Measurements from ENCODE around the gene FMN1.

The FMN1 gene

GRCh38 chr15:33200903-33201302 lies 6.4 kb upstream of the FMN1 start:
- DNase-seq, result no peak

DNA sequence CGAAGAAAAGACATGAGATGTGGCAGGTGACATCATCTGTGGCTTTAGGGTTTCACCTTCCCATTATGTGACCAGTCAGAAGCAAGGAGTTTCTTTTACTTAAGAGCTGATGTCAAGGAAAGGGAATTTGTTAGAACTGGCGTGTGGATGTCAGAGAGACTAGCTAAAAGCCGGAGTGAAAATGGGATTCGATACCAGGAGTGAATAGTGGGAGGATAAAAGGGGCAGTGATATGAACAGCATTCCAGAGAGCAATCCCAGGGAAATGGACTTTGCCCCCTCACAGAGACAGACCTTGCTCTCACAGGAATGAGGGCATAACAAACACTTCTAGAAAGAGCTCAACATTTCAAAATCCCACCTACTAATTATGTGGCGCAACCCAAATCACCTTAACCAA lies 5.9 kb upstream of the FMN1 start:
- no peak for DNase-seq

DNA sequence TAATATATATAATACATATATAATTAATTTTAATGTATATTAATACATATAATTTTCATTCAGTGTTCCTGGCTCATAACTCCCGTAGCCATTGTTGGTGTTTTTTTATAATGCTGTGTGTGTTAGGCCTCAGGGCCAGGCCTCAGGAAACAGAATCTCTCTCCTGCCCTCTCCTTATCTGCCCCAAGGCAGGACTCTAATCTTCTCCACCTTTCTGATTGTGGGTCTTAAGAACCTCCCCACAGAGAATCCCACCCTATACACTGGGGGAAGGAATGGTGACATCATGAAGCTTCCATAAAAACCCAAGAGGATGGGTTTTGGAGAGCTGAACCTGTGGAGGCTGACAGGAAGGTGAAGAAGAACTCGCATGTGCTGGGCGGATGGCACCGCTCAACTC lies 4.0 kb upstream of the FMN1 start:
- DNase-seq, result no peak

DNA sequence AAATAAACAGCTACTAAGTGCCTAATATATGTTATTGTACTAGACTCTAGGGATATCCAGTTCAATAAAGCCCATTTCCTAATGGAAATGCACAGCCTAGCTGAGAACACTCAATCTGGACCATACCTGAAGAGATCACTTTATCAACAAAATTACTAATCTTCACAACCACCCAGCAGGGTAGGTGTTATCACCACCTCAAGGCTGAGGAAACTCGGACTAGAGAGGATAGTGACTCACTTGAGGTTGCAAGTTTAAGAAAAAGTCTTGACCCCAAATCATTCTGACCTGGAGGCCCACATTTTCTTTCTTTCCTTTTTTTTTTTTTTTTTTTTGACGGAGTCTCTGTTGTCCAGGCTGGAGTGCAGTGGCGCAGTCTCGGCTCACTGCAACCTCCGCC lies 3.1 kb upstream of the FMN1 start:
- DNase-seq, result no peak

DNA sequence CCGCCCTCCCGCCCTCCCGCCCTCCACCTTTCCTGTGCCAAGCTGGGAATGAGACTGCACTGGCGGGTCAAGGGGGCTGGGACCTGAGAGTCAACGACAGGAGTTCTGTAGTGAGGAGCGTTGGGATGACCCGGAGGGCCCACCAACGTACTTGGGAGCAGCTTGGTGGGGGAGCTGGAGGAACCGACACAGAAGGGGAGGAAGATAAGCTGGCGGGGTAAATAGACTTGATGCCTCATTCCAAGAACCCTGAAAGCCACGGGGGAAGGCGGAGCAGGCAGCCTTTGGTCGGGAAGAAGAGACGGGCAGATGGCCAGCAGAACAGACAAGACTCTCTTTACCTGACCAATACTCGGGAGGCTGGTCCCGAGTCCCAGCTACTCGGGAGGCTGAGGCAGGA lies 277 bp downstream of the FMN1 start:
- no peak for DNase-seq

DNA sequence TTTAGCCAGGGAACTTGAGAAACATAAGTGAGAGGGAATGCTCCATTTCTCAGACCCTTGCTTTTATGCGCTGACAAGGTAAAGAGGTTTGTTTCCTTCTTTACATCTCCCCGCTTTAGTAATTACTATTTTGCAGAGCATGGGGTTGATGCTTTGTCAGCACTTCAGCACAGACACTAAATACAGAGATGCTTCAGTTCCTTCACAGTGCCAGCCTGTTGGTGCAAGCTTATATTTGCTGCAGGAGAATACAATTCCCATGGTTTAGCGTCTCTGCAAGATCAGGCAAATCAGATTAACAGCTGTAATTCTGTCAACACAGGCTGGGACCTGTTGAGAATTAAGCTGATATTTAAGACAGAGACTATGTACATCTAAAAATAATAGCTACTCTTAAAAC lies 2.9 kb downstream of the FMN1 start:
- DNase-seq, result no peak

- DNase-seq, result no peak
Measured at GRCh38 chr15:33190539-33190938, 4.0 kb downstream of the FMN1 start.

GRCh38 chr15:33188641-33189257 lies 5.8 kb downstream of the FMN1 start:
- DNase-seq, result no peak

DNA sequence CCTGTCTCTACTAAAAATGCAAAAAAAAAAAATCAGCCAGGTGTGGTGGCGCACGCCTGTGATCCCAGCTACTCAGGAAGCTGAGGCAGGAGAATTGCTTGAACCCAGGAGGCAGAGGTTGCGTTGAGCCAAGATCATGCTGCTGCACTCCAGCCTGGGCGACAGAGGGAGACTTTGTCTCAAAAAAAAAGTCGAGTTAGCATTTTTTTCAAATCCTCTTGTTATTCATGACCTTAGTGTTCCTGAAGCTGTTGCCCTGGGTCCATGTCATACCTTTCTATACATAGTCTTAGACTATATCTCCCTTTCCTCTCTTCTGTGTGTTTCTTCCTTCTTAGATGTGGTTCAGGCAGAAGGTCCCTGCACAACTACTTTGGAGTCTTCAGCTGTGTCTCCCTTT lies 6.4 kb downstream of the FMN1 start:
- no peak for DNase-seq

DNA sequence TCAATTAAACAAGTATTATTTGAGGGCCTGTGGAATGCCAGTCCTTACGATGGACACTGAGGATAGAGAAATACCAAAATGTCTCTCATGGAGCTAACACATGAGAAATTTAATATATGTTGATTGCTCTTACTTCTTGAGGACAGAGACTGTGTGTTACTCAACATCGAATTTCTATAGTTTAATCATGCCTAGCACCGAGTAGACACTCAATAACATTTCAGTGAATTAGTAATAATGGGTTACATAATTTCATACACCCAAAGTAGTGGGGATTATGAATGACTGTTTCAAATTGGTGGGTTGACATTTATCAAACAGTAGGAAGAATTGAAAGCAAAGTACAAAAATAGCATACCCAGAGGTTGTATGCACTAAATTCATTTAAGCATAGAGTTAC lies 11.2 kb downstream of the FMN1 start:
- DNase-seq, result no peak

- no peak for DNase-seq
Measured at GRCh38 chr15:33182926-33183325, 11.6 kb downstream of the FMN1 start.

DNA sequence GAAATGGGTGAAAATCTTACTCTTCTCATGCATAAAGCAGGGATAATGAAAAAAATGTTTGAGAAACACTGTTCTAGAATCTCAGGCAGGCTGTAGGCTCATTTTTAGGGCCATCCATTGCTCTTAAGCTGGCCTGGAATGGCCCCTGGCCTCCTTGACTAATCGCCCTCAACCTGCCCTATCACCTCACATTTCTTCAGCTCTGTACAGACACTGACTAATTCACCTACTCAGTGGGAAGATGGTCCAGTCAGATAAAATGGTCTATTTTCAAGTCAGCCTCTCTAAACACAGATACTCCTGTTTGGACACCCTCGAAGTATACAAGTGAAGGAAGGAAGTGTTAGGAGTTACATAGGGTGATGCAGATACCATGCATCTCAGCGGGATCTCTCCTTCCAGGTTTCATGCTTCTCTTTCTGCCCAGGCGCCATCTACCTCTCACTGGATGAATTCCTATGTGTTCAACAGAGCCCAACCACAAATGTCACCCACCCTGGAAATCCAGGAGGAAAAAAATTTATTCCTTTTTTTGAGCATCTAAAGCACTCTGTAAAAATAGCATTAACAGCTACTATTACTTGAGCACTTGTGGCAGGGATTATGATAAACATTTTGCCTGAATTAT lies 12.1 kb downstream of the FMN1 start:
- no peak for DNase-seq

- no peak for DNase-seq
Measured at GRCh38 chr15:33179874-33180273, 14.6 kb downstream of the FMN1 start.

DNA sequence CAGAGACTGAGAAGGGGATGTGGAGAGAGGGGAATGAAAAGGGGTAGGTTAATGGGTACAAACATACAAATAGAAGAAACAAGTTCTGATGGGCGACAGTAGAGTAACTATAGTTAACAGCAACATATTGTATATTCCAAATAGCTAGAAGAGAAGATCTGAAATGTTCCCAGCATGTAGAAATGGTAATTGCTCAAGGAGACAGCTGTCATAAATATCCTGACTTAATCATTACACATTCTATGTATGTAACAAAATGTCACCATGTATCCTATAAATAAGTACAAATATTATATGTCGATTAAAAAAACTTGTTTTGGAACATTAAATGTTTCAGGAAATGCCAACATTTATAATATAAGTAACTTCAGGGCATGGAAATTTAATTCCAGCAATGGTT lies 23.3 kb downstream of the FMN1 start:
- DNase-seq, result no peak

DNA sequence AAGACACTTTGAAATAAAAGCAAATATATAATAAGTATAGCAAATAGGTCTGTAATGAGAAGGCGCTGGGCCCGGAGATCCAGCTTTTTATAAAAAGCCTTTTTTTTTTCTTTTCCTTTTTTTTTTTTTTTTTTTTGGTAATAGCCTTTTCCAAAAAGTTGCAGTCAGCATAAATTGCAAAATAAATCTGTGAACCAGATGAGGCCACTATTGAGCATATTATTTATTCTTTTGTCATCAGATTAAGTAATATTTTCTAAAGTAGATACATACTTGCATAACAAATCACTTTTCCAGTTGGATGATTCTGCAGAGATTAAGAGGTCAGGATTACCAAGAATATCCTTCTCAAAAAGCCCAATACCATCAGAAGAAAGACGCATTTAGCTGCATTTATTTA lies 24.9 kb downstream of the FMN1 start:
- no peak for DNase-seq

- no peak for DNase-seq
Measured at GRCh38 chr15:33168444-33168843, 26.1 kb downstream of the FMN1 start.

DNA sequence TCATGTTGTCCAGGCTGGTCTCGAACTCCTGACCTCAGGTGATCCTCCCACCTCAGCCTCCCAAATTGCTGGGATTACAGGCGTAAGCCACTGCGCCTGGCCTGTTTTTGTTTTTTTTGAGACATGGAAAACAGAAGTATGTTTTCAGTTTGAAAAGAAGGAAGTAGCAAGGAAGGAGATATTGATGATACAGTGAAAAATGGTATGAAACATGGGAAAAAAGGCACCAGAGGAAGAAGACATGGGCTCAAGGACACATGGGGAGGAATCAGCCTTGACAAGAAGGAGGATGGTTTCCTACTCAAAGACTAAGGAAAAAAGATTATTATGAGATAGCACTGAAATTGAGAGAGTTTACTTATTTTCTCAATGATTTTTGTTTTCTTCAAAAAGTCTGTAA lies 30.7 kb downstream of the FMN1 start:
- DNase-seq, result no peak

DNA sequence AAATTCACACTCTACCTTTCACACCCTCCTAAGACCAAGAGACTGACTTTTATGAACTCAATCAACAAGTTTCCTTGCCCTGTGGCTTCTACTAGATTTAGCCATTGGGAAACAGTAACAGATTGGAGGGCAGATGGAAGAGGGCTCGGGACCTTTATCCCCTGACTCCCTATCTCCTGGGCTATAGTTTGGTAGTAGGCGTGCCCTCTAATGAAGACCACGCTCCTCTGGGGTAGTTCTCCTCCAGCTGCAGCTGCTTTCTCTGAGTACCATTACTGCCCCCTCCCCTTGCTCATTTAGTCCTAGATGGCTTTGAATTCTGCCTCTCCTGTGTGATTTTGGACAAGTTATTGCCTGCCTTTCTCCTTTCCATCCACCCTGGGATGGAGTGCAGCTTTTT lies 33.3 kb downstream of the FMN1 start:
- no peak for DNase-seq

- no peak for DNase-seq
Measured at GRCh38 chr15:33160581-33161165, 33.8 kb downstream of the FMN1 start.

- no peak for DNase-seq
Measured at GRCh38 chr15:33159726-33160453, 34.6 kb downstream of the FMN1 start.

DNA sequence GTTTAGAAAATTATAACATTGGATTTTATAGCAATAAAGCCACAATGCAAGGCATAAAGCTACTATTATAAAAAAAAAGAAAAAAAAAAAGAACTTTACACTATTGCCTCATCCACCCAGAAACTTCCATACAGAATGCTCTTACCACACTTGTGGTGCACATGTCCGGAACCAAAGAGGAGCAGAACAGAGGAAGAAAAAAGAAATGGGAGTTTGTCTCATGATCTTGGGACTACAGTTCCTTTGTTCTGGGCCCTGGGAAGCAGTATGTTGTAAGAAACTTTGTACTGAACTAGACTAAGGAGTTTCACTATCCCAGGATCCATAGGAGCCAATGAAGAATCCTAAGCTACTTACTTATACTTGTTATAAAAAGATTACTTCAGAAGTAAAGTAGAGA lies 36.1 kb downstream of the FMN1 start:
- no peak for DNase-seq

DNA sequence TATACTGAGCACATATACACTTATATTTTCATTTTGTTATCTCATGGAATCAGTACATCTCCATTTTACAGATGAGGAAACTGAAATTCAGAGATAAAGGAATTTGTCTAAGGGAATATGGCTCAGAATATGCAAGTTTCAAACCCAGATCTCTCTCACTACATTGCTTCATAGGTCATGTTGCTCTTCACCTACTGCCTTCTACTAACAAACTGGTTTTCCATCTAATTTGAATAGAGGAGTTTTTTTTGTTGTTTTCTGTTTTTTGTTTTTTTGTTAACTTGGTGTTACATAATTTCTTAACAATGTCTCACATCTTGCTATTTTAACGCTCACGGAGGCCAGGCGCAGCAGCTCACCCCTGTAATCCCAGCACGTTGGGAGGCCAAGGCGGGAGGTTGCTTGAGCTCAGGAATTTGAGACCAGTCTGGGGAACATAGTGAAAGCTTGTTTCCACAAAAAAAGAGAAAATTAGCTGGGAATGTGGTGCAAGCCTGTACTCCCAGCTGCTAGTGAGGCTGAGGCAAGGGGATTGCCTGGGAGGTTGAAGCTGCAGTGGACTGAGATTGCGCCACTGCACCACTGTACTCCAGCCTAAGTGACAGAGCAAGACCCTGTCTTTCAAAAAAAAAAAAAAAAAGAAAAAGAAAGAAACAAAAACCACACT lies 37.0 kb downstream of the FMN1 start:
- no peak for DNase-seq

GRCh38 chr15:33155691-33156420 lies 38.7 kb downstream of the FMN1 start:
- DNase-seq, result no peak

Data from activated CD4-positive, CD25-positive, alpha-beta regulatory T cell treated with anti-CD3 and anti-CD28 coated beads, Interleukin-2, amount 50 U/mL, for 72 hours (primary cell).